Measurements from ENCODE around the gene RAB25.
A peak's percentile ranks its signal among the peaks of the same experiment; 100 is the strongest.
"Not testable (repeated sequence)": the region's sequence is repeated elsewhere in the genome, so short reads cannot be mapped to it uniquely, and the experiment has no call there.

Gene RAB25

DNA sequence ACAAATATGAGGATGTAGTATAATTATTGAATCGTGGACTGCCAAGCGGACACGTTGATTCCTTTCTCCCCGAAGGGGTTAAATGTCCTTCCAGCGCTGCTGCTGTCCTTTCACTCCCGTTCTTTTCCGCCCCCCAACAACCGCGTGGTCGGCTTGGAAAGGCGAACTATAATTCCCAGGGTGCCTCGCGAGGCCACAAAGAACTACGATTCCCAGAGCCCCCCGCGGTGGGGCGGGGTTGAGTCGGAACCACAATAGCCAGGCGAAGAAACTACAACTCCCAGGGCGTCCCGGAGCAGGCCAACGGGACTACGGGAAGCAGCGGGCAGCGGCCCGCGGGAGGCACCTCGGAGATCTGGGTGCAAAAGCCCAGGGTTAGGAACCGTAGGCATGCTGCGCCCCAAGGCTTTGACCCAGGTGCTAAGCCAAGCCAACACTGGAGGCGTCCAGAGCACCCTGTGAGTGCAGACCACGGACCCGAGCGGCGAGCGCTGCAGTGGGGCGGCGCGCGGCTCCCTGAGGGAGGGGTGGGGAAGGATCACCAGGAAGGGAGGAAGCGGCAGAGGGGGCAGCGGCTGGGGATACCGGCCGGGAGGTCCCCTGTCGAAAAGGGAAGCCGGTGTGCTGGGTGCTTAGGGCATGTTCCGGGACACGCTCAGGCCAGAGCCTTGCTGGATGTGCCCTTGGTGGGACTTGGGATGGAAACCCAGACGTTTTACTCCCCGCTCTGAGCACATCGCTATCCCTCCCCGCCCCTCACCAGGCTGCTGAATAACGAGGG, 6.3 kb upstream of the RAB25 start, which contains the start of gene LAMTOR2:
TSS of gene LAMTOR2 (plus strand) at position 283 of the 781 bp plus-strand sequence. CDS start at position 391, 108 bp downstream.
- peak; percentile 97 for DNase-seq (ENCODE audit: low spot score)

DNA sequence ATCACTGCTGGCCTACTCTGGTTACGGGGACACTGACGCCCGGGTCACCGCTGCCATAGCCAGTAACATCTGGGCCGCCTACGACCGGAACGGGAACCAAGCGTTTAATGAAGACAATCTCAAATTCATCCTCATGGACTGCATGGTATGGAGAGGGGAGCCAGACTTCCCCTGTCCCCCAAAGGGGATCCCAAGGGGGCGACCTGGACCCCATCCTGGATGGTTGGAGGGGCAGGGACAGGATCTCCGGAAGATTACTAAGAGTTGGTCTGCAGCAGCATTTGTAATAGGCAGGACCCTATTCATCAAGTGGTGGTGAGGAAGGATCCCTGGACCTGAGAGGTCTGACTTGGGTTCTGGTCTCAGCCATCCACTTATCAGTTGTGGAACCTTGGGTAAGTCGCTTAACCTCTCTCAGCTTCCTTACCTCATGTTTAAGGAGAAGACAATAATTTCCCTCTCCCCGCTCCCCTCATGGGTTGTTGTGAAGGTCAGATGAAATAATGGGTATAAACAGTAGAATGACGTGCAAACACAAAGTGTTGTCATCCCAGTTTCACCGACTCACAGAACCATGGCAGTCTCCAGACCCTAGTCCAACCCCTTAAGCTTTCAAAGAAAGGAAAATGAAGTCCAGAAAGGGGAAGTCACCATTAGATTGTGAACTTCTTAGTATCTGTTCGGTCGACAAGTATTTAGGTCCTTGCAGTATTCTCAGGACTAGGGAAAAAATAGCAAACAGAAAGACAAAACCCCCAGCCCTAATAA, 5.5 kb upstream of the RAB25 start:
- DNase-seq (ENCODE audit: low spot score) = no peak

DNA sequence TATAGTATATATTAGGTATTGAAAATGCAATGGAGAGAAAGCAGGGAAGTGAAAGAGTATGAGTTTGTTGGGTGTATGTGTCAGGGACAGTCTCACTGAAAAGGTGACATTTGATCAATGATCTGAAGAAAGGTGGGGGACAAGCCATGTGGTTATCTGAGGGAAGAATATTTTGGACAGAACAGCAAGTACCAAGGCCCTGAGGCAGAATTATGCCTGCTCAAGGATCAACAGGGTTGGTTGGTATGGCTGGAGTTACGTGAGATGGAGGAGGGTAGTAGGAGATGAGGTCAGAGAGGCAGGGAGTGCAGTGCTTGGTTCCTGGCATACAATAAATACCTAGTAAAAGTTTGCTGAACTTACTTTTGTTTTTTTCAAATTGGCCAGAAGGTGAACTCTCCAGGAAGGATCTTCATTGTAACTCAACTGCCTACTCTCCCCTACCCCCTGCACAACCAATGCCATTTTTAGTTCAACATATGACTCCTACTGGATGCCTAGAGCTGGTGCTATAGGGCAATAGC, 4.6 kb upstream of the RAB25 start:
- no peak for DNase-seq (ENCODE audit: low spot score)

DNA sequence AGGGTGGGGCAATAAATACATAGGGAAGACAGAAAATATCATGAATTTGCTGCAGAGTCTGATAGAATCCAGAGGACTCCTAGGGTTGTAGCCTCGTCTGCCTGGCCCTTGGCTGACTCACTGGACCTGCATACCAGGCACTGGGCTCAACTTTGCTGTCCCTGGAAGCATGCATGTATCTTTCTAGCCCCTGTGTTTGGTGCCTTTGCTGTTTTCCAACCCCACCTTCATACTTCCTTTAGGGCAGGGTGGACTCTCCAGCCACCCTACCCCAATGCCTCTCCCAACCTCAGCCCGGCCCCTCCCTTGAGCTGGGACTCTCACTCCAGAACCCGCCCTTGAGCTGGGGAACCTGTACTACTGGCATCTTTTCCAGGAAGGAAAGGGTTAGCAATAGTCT, 1.2 kb downstream of the RAB25 start:
- DNase-seq (ENCODE audit: low spot score) = peak; percentile 47

DNA sequence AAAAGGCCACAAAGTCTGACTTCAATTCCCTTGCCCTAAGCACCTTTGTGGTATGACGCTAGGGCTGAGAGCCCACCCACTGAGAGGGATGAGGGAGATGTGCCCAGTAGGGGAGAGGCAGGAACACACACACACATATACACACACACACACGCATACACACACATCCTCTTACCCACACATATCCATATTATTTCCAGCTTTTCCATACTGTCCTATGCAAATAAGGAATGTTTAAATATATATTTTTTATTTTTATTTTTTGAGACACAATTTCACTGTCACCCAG, 3.0 kb downstream of the RAB25 start:
- no peak for DNase-seq (ENCODE audit: low spot score)

DNA sequence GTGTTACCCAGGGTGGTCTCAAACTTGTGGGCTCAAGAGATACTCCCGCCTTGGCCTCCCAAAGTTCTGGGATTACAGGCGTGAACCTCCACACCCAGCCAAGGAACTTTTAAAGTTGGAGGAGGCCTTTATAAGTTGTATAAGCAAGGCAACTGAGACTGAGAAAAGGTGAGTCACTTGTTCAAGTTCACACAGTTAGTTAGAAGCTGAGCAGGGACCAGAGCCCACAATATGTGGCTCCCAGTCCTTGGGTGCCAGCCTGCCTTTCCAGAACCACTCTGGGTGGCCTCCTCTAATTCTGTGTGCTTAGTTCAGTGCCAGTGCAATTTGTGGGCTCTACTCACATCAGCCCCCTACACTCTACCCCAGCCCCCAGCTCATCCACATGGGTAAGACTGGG, 3.7 kb downstream of the RAB25 start:
- no peak for DNase-seq (ENCODE audit: low spot score)

DNA sequence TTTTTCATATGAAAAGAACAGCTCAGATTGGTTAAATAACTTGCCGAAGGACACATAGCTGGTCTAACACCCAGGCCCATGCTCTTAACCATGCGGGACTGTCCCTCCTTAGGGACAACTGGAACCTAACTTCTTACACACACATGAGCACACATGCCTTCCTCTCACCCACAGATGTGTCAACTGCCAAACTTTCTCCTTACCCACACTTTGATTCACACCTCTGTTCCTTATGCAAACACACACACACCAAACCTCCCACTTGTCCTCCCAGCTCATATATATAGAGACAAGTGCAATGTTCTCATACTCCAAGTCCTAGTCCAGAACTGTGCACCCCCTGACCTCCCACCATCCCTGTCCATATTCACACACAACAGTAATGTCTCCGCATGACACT, 4.3 kb downstream of the RAB25 start:
- DNase-seq (ENCODE audit: low spot score) = no peak

DNA sequence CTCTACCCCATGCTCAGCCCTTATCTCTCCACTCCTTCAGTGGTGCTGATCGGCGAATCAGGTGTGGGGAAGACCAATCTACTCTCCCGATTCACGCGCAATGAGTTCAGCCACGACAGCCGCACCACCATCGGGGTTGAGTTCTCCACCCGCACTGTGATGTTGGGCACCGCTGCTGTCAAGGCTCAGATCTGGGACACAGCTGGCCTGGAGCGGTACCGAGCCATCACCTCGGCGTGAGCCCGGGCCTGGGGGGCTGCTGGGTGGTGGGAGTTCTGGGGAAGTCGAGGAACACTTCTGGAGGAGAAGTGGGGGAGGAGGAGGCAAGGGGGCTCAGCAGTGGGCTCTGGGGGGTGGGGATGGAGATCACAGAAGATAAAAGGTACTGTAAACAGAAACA, 4.9 kb downstream of the RAB25 start:
- no peak for DNase-seq (ENCODE audit: low spot score)

DNA sequence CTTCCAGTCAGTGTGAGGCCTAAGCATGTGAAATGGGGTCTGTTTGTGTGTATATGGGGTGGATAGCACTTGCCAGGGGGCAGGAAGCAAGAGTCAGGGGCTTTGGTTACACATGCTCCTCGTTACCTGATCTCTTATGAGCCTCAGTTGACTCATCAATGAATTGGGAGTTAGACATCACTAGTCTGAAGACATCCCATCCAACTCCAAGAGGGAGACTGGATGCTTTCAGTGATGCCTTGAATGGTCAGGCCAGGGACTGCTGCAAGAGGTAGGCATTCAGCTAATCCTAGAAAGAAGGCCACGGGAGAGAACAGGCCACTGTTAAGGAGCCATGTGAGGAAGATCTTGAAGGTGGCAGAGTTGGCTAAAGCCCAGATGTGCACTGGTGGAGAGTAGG, 6.3 kb downstream of the RAB25 start:
- no peak for DNase-seq (ENCODE audit: low spot score)

DNA sequence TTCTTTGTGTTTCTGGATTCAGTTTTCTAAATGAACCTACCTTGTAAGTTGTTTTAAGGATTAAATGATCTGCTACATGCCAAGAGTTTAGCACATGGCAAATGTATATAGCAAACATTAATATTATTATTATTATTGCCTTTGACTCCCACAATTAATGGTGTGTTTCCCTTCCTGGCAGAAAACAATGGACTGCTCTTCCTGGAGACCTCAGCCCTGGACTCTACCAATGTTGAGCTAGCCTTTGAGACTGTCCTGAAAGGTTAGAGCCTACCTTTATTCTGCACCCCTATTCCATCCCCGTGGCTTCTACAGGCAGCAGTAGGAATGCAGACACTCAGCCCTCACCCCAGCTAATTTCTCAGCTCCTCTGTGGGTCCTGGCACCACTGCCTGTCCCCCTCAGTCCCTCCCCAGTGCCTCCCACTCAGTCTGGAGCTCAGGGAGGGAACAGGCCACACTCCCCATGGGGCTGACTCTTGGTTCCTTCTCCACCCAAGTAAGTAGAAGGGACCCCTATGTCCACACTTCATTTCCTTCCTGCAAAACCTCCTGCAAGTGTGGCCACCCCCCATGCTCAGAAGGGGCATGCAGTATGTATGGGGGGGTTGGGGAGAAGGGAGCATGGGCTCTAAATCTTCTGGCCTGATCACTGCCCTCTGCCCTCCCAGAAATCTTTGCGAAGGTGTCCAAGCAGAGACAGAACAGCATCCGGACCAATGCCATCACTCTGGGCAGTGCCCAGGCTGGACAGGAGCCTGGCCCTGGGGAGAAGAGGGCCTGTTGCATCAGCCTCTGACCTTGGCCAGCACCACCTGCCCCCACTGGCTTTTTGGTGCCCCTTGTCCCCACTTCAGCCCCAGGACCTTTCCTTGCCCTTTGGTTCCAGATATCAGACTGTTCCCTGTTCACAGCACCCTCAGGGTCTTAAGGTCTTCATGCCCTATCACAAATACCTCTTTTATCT, 8.8 kb downstream of the RAB25 start:
- no peak for DNase-seq (ENCODE audit: low spot score)

DNA sequence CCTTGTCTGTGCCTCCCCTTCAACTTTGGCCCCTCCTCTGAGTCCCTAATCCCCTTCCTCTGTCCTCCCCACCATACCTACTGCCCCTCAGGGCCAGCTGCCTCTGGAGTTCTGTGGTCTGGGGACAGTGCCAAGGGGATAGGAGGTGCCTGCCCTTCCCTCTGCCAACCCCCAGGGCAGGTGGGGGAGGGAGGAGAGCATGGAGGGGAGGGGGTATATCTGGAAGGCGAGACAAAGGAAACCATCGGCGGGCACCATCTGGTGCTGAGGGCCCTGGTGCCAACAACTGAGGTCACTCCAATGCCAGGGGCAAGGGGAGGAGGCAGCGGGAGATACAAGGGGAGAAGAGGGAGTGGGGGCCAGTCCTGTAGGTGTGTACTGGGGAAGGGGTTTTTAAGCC, 9.6 kb downstream of the RAB25 start:
- no peak for DNase-seq (ENCODE audit: low spot score)

DNA sequence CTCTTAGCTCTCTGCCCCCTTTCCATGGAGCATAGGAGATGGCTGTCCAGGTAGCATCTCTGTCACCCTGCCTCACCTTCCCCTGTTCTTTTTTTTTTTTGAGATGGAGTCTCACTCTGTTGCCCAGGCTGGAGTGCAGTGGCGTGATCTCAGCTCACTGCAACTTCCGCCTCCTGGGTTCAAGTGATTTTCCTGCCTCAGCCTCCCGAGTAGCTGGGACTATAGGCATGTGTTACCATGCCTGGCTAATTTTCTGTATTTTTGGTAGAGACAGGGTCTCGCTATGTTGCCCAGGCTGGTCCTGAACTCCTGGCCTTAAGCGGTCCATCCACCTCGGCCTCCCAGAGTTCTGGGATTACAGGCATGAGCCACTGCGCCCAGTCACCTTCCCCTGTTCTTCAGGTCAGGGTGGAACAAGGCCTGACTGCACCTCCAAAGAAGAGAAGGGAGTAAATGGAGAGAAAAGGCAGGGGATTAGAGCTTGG, 10.4 kb downstream of the RAB25 start:
- DNase-seq (ENCODE audit: low spot score) = not testable (repeated sequence)

DNA sequence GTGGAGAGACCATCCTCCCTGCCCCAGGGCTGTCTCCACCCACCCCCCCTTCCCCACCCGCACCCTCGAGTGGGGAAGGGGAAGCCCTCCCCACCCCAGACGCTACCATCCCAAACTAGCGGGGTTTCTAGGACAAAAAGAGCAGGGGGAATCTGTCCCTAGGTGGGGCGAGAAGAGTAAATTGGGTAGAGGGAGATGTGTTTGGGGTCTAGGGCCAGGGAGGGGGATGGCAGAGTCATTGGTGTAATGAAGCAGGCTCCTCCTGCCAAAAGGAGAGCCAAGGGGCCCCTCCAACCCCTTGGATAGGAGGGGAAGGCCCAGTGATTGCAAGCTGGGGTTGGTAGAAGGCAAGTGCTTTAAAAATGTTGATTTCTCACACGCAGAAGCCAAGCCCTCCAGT, 11.3 kb downstream of the RAB25 start:
- no peak for DNase-seq (ENCODE audit: low spot score)

DNA sequence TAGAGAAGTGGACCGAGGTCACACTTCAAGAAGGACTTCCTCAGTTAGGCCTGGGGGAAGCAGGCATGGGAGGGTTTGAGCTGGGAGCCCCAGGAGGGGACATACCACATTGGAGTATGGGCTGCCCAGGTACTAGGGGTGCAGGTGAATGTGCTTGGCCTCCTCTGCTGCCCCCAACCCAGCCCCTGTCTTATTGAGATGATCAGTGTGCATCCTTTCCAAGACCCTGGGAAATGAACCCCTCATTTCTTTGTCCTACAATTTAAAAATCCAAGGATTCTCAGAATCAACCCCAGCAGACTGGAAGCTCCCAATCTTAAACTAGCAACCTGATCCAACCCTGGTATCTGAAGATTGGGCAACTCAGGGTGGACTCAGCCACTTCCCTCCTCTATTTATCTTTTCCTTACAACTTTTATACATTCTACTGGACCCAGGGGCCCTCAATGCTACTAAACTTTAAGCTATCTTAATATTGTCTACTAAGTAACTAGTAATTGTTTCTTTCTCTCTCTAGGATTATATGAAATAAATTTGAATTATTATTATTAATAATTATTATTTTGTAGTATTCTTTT, 12.2 kb downstream of the RAB25 start:
- DNase-seq (ENCODE audit: low spot score) = no peak

DNA sequence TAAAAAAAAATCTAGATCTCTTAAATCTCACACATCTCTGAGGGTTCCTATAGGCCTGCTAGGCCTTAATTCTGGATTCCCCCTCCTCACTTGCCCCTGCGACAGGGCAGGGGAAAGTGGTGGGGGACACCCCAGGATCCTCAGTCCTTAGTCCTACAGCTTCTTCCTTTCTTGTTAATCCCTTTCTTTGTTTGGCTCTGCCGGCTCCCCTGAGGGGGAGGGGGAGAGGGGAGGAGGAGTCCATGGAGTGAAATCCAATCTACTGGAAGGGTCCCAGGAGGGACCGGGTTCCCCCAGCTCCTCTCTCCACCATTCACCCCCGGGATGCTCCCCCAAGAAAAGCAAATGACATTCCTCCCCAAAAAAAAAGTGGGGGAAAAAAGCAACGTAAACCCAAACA, 12.8 kb downstream of the RAB25 start:
- no peak for DNase-seq (ENCODE audit: low spot score)

DNA sequence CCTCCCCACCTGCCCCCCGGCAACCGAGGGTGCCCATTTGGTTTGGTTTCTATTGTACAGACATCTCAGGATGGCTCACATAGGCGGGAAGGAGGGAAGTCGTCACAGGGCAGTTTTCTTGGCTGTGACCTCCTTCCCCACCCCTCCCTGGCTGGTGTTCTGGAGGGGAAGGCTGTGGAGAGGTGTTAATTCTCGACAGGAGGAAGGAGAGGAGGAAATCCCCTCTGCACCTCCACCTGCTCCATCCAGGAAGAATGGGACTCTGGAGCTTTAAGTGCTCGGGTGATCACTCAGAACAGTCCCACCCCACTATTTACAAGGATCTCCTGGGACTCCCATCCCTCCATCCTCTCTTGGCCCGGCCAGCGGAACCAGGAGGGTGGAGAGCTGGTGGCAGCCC, 13.7 kb downstream of the RAB25 start:
- DNase-seq (ENCODE audit: low spot score) = no peak

DNA sequence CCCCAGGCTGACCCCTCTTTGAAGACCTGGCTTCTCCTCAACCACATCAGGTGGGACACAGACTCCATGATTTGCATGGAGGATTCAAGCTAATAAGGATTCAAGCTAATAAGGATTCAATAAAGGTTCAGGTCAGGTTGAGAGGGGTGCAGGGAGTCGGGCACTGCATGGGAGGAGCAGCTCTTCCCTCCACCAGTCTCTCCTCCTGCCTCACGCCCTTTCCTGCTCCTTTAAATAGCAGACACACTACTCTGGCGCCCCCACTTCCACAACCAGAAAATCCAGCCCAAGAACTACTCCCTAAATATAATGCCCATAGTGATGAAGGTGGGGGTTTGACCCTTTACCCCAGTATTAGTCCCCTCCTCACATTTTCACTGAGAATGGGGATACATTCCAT, 14.2 kb downstream of the RAB25 start:
- DNase-seq (ENCODE audit: low spot score) = no peak

DNA sequence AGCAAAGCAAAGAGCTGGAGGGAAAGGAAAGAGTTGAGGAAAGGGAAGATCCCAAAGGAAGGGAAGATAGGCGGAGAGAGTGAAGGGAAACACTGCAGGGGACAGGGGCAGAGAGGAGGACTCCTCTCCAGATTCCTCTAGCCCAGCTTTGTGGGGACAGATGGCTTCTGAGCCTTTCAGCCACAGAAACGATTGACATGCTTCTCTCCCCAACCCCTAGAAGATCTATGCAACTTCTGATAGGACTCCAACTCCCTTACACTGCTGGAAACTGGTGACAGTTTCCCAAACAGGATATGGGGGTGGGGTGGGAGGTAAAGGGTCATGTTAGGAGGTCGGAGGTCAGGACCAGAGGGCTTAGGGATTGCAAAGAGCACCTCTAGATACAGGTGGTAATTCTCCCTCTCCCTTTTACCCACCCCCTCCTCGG, 14.8 kb downstream of the RAB25 start:
- DNase-seq (ENCODE audit: low spot score) = no peak

DNA sequence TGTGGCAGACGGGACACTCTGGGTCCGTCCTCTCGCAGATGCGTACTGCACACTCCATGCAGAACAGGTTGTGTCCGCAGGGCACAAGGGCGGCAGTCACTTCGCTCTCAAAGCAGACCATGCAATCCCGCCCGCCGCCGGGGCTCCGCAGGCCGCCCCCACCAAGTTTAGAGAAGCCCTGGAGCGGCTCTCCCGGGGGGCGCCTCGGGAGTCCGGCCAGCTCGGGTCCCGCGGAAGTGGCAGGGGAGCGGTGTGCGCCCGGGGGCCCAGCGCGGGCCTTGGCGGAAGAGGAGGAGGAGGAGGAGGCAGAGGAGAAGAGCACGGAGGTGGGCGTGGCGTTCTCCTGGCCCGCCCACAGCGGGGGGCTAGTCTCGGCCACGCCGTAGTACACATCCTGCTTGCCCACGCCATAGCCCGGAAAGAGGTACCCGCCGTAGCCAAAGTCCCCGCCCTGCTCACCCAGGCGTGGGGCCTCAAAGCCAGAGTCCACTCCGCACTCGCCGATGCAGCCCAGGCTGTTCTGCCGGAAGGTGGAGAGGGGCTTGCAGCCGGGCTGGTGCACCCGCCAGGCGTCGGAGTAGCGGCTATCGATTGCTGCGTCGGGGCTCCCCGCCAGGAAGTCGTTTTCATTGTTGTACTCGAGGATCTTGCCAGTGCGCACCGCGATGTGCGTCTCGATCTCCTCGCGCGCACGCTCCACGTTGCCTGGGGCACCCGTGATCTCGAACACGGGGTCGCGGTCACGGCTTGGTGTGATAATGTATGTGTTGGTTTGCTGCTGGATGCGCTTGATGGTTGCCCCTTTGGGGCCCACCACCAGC, 15.9 kb downstream of the RAB25 start:
- peak; percentile 49 for DNase-seq (ENCODE audit: low spot score)

DNA sequence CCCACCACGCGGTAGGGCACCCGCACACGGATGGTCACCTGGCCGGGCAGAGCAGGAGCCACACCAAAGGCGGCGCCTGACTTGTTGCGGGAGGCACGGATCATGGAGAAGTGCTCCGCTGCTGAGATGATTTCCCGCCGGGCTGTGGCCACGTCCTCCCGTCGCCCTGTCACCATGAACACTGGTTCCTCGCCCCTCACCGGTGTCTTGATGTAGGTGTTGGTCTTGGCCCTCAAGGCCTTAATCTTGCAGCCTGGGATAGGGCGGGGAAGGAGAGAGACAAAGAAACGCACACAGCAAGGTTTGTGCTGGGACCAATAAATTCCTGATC, 16.4 kb downstream of the RAB25 start:
- DNase-seq (ENCODE audit: low spot score) = no peak

DNA sequence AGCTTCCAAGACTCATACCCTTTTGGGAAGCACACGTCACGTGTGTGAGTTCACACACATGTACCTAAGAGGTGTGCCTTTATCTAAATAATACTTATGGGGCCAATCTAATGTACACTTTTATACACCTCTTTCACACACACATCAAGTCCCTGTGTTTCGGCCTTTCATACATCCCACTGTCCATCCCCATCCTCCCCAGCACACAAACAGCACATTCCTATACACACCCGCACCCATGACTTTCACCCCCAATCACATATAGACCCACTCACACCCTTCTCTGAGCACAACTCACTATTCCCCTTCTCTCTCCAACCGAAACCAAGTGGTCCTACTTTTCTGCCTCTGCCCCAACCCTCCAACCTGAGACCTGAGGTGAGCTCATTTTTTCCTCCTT, 17.8 kb downstream of the RAB25 start:
- no peak for DNase-seq (ENCODE audit: low spot score)

Data from kidney tubule cell (primary cell).